Neutrophil (primary cell): ENCODE measurements around the gene ZNF90.
A peak's percentile ranks its signal among the peaks of the same experiment; 100 is the strongest.
"Not testable (repeated sequence)": the region's sequence is repeated elsewhere in the genome, so short reads cannot be mapped to it uniquely, and the experiment has no call there.

ENCODE experiments used
- H3K27ac ChIP-seq: fragments of 200-600 bp; sonication (generic); 2 replicates; pipeline ENCODE4 v1.5.1; 2016; ENCODE audit warnings: mild to moderate bottlenecking, moderate library complexity
- H3K27me3 ChIP-seq: fragments of 200-600 bp; sonication (generic); 2 replicates; pipeline ENCODE4 v1.6.0; 2016; ENCODE audit warnings: mild to moderate bottlenecking
- H3K36me3 ChIP-seq: fragments of 200-600 bp; sonication (generic); 2 replicates; pipeline ENCODE4 v1.5.1; 2017
- H3K4me1 ChIP-seq, 2 experiments: fragments of 200-600 bp in 1 of 2; sonication (generic) in 1 of 2; 1 replicate in 1 of 2; 2 replicates in 1 of 2; pipeline versions ENCODE4 v1.5.1 to v1.6.1; 2013 to 2016; ENCODE audit warnings: low read depth in 1 of 2, low read length in 1 of 2, mild to moderate bottlenecking in 1 of 2, moderate library complexity in 1 of 2; ENCODE audit not compliant: control insufficient read depth in 1 of 2, insufficient read depth in 1 of 2
- H3K4me3 ChIP-seq, 2 experiments: fragments of 200-600 bp in 1 of 2; sonication (generic) in 1 of 2; 1 replicate in 1 of 2; 2 replicates in 1 of 2; pipeline ENCODE4 v1.5.1; 2013 to 2016; ENCODE audit warnings: low read depth in 1 of 2, low read length in 1 of 2, mild to moderate bottlenecking in 1 of 2, moderate library complexity in 1 of 2
- H3K9me3 ChIP-seq: fragments of 200-600 bp; sonication (generic); 2 replicates; pipeline ENCODE4 v1.5.1; 2016
- CTCF ChIP-seq: fragments of 200-600 bp; sonication (generic); IDR thresholded peaks from 2 replicates; pipeline ENCODE4 v1.5.1; 2016; ENCODE audit warnings: antibody characterized with exemption

The ZNF90 gene

GRCh38 chr19:20044663-20045062 is 33.1 kb upstream of the ZNF90 start:
- no peak for TF ChIP-seq CTCF
- Histone ChIP-seq H3K4me1 (no peaks in the 10 kb centered on the region), H3K27ac (no peak overlapping the region), H3K4me3 (no peak overlapping the region), H3K9me3 (peaks cover 4% of the 10 kb centered on the region), H3K27me3 (no peaks in the 10 kb centered on the region), H3K36me3 (no peaks in the 10 kb centered on the region)

DNA sequence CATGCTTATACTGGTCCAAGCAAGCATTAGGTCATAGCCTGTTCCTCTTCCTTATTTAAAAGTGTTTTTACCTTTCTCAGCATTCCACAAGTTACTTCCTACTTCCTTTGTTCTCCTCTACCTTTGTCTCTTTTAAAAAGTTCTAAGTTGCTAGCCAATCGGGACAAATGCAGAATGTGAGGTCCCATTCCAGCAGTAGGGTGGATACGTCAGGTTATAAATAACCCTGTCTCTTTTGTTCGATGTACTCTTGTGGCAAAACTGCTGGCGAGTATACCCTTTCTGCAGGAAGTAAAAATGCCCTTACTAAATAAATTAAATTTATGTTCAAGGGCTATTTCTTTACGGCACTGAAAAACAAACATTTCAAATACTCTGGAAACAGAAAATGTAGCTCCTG is 32.1 kb upstream of the ZNF90 start:
- not testable (repeated sequence) for H3K27me3 ChIP-seq, H3K9me3 ChIP-seq, H3K36me3 ChIP-seq, H3K4me1 ChIP-seq, H3K4me3 ChIP-seq, H3K27ac ChIP-seq

DNA sequence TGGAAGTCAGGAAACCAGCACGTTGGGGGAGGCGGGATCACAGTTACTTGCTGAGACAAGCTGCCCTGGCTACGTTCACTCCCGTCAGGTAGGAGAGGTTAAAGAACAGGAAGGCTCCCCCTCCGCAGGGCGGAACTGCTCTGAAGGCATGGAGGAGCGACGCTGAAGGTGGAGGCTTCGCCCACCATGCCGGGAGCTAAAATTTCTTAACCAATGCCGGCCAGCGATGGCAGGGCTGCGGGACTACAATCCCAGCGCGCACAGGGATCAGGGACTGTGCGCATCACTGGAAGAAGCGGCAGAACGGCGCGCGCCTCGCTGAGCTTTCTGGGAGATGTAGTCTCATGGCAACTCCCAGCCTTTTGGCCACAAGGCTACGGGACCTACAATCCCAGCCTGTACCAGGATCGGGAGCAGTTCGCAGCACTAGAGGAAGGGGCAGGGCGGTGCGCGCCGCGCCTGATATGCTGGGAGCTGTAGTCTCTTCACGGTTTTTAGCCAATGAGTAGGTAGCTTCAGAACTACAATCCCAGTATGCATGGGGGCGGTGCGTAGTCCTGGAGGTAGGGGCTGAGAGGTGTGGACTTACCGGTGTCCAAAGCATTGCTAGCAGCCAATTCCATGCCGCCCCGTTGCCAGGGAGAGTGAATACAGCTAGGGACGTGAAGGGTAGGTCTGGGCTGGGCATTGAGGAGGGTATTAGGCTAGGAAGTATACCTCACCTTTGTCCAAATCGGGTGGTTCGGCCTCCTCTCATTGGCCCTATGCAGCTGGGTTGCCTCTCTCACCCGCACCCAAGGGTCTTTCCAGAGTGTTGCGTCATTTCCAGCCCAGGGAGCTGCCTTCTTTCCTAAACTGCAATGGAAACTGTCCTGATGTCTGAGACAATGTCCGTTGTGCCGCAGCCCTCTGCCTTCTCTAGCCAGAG is 25.7 kb upstream of the ZNF90 start:
- Histone ChIP-seq H3K4me3 (peak overlapping the region; percentile 46 to 66), H3K9me3 (no peaks in the 10 kb centered on the region), H3K27ac (no peak overlapping the region), H3K27me3 (no peaks in the 10 kb centered on the region), H3K4me1 (peaks cover 8 to 13% of the 10 kb centered on the region in 2 experiments), H3K36me3 (no peaks in the 10 kb centered on the region)
- TF ChIP-seq CTCF = no peak

GRCh38 chr19:20058738-20059137 is 19.1 kb upstream of the ZNF90 start:
- not testable (repeated sequence) for H3K36me3 ChIP-seq, H3K4me3 ChIP-seq, H3K9me3 ChIP-seq, H3K27ac ChIP-seq, H3K4me1 ChIP-seq, H3K27me3 ChIP-seq

DNA sequence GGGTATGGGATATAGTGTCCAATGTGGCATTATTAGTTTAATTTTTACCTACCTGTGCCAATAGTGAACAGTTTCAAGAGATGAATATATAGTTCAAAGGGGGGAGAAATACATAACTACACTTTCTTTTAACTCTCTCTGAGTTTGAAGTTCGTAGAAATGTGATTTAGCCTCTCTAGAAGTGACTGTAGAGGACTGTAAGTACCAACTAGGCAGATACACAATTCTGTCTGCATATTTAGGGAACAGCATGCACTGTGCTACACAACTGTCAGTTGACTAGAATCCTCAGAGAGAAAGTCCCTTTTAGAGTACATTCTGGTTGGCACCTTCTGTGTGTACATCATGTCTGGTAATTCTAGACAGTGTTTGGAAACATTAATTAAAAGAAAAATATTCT is 17.5 kb upstream of the ZNF90 start:
- H3K27me3 ChIP-seq = no peaks in the 10 kb centered on the region
- H3K4me3 ChIP-seq = no peak overlapping the region
- no peak for TF ChIP-seq CTCF
- H3K4me1 ChIP-seq = no peaks in the 10 kb centered on the region
- H3K9me3 ChIP-seq = no peaks in the 10 kb centered on the region
- no peaks in the 10 kb centered on the region for H3K36me3 ChIP-seq
- H3K27ac ChIP-seq = no peak overlapping the region

DNA sequence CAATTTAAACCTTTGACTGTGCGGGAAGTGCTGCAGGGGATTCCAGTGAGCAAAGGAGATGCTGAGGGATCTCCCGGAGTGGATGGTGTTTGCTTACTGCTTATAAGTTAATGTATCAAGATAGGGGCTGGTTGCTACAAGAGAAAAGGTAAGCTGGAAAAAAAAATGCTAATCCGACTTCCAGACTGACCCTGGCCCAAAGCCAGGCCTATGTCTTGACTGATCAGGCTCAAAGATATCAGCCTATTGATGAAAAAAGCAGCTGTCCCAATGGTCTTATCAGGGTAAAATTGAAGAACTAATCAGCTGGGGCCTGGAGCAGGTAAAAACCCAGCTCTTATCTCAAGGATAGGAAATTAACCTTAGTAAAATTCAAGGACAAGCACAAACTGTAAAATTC is 10.9 kb upstream of the ZNF90 start:
- no peak for TF ChIP-seq CTCF
- no peaks in the 10 kb centered on the region for H3K4me1 ChIP-seq
- H3K4me3 ChIP-seq = no peak overlapping the region
- peaks cover 14% of the 10 kb centered on the region for H3K9me3 ChIP-seq
- H3K36me3 ChIP-seq = no peaks in the 10 kb centered on the region
- no peak overlapping the region for H3K27ac ChIP-seq
- peaks cover 11% of the 10 kb centered on the region for H3K27me3 ChIP-seq
